Fibroblast of mammary gland (primary cell): Measurements from ENCODE around the gene PEDS1.

ENCODE experiments used
- DNase-seq: peaks from one replicate; pipeline ENCODE4 v3.0.0-alpha.2; 2010; ENCODE audit warnings: low read depth
- H3K4me3 ChIP-seq: 2 replicates; pipeline ENCODE4 v1.5.1; 2011; ENCODE audit warnings: low read depth, mild to moderate bottlenecking, low read length, moderate library complexity; ENCODE audit not compliant: control insufficient read depth
- CTCF ChIP-seq: conservative IDR thresholded peaks from 2 replicates; pipeline ENCODE4 v1.5.1; 2011; ENCODE audit warnings: low read depth, low read length, inconsistent platforms; ENCODE audit not compliant: control insufficient read depth, insufficient read depth

Gene PEDS1

DNA sequence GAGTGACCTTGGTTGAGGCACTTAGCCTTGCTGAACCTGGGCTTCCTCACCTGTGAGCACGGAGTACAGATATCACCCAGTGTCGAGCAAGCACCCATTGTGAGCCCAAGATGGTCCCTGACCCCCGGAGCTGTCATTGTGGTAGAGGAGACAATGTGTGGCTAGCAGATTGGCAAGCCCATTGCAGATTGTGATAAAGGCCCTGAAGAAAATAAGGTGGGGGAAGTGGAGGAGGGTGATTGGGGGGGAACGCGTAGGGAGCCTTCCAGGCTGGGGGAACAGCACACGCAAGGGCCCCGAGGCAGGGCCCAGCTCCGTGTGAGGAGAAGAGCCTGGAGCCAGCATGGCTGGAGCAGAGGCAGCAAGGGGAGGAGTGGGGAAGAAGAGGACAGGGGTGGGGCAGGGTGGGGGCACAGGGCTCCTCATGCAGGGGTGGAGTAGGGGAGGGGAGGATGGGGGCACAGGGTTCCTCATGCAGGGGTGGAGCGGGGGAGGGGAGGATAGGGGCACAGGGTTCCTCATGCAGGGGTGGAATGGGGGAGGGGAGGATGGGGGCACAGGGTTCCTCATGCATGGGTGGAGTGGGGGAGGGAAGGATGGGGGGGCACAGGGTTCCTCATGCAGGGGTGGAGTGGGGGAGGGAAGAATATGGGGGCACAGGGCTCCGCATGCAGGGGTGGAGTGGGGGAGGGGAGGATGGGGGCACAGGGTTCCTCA is 44.1 kb upstream of the PEDS1 start:
- no peak for TF ChIP-seq CTCF
- DNase-seq = no peak
- H3K4me3 ChIP-seq = no peak overlapping the region

GRCh38 chr20:50196896-50197295 is 43.4 kb upstream of the PEDS1 start:
- H3K4me3 ChIP-seq = no peak overlapping the region
- TF ChIP-seq CTCF = no peak
- DNase-seq = no peak

GRCh38 chr20:50196248-50196647 is 42.7 kb upstream of the PEDS1 start:
- no peak overlapping the region for H3K4me3 ChIP-seq
- no peak for TF ChIP-seq CTCF
- no peak for DNase-seq

DNA sequence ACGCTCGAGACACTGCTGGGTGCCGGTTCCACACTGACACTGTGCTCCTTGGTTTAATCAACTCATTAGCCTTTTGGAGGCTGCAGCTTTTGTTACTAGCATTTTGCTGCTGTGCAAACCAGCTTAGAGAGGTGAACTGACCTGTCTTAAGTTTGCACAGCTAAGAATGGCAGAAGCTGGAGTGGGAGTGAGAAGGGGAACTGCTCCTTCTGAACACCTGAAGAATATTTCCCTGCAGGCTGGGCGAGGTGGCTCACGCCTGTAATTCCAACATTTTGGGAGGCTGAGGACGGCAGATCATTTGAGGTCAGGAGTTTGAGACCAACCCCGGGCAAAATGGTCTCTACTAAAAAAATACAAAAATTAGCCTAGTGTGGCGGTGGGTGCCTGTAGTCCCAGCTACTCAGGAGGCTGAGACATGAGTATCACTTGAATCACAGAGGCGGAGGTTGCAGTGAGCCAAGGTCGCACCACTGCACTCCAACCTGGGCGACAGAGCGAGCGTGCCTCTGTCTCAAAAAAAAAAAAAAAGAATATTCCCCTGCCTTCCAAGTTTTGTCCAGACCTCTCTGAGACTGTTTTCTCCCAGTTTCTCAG is 42.1 kb upstream of the PEDS1 start:
- H3K4me3 ChIP-seq = no peak overlapping the region
- TF ChIP-seq CTCF = no peak
- DNase-seq = no peak

- peak; percentile 74 for DNase-seq
- TF ChIP-seq CTCF = no peak
- no peak overlapping the region for H3K4me3 ChIP-seq
Measured at GRCh38 chr20:50194831-50195523, 41.5 kb upstream of the PEDS1 start.

DNA sequence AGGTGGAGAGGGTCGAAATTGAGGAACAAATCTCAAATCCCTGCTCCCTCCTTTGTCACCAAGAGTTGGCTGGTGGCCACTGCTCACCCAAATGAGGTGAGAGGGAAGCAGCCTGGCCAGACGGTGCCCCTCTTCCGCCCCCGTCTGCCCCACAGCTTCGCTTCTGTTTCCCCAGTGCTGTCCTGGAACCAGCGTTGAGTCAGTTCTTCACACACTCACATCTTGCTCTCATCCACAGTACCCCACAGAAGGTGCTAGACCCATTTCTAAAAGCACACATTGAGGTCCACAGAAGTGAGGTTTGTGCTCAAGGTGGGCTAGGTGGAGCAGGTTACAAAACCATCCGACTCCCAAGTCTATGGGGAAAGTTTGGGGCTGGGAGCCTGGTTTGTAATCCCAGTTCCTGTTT is 40.9 kb upstream of the PEDS1 start:
- DNase-seq = peak; percentile 69
- no peak for TF ChIP-seq CTCF
- peak overlapping the region; percentile 95 for H3K4me3 ChIP-seq
